Trophoblast cell (in vitro differentiated cells and primary cell): Measurements from ENCODE around the gene COASY.

Experiments used
- DNase-seq, 2 donors: peaks; one replicate each; pipeline ENCODE4 v3.0.0-alpha.2; 2016
- H2AFZ ChIP-seq: 2 replicates; pipeline ENCODE4 v1.6.1; 2013; ENCODE audit warnings: low read length, moderate library complexity, mild to moderate bottlenecking; ENCODE audit not compliant: insufficient read depth, poor library complexity
- H2AK5ac ChIP-seq: 2 replicates; pipeline ENCODE4 v1.6.1; 2013; ENCODE audit warnings: mild to moderate bottlenecking, low read length
- H2BK120ac ChIP-seq: 2 replicates; pipeline ENCODE4 v1.6.1; 2013; ENCODE audit warnings: low read length, mild to moderate bottlenecking, moderate library complexity; ENCODE audit not compliant: insufficient read depth, poor library complexity
- H2BK12ac ChIP-seq: 2 replicates; pipeline ENCODE4 v1.6.1; 2013; ENCODE audit warnings: mild to moderate bottlenecking, low read length, moderate library complexity
- H2BK5ac ChIP-seq: 2 replicates; pipeline ENCODE4 v1.6.1; 2013; ENCODE audit warnings: low read length, low read depth, moderate library complexity, mild to moderate bottlenecking; ENCODE audit not compliant: poor library complexity
- H3K14ac ChIP-seq: 2 replicates; pipeline ENCODE4 v1.6.1; 2013; ENCODE audit warnings: mild to moderate bottlenecking, low read length
- H3K18ac ChIP-seq: 2 replicates; pipeline ENCODE4 v1.6.1; 2013; ENCODE audit warnings: mild to moderate bottlenecking, low read length
- H3K23ac ChIP-seq: 2 replicates; pipeline ENCODE4 v1.6.1; 2013; ENCODE audit warnings: low read length
- H3K27ac ChIP-seq: 2 replicates; pipeline ENCODE4 v1.5.1; 2013; ENCODE audit warnings: low read depth, mild to moderate bottlenecking, inconsistent platforms, low read length, moderate library complexity
- H3K27me3 ChIP-seq: 2 replicates; pipeline ENCODE4 v1.6.1; 2013; ENCODE audit warnings: inconsistent platforms, mild to moderate bottlenecking, low read length, moderate library complexity; ENCODE audit not compliant: insufficient read depth
- H3K36me3 ChIP-seq, 2 experiments: 1 replicate in 1 of 2; 2 replicates in 1 of 2; pipeline ENCODE4 v1.6.1; 2013; ENCODE audit warnings: low read length in 2 of 2, mild to moderate bottlenecking in 2 of 2, moderate library complexity in 1 of 2; ENCODE audit not compliant: insufficient read depth in 2 of 2, control insufficient read depth in 1 of 2
- H3K4ac ChIP-seq: 2 replicates; pipeline ENCODE4 v1.6.1; 2013; ENCODE audit warnings: low read depth, mild to moderate bottlenecking, low read length, moderate library complexity
- H3K4me1 ChIP-seq, 2 experiments: 1 replicate in 1 of 2; 2 replicates in 1 of 2; pipeline ENCODE4 v1.6.1; 2013; ENCODE audit warnings: low read length in 2 of 2, mild to moderate bottlenecking in 2 of 2, moderate library complexity in 1 of 2; ENCODE audit not compliant: insufficient read depth in 2 of 2, control insufficient read depth in 1 of 2
- H3K4me2 ChIP-seq: 2 replicates; pipeline ENCODE4 v1.6.1; 2013; ENCODE audit warnings: inconsistent platforms, mild to moderate bottlenecking, low read length, moderate library complexity
- H3K4me3 ChIP-seq: 2 replicates; pipeline ENCODE4 v1.5.1; 2013; ENCODE audit warnings: mild to moderate bottlenecking, low read depth, low read length, inconsistent platforms
- H3K79me1 ChIP-seq: one replicate; pipeline ENCODE4 v1.6.1; 2013; ENCODE audit warnings: low read length
- H3K79me2 ChIP-seq: 2 replicates; pipeline ENCODE4 v1.6.1; 2013; ENCODE audit warnings: low read length, mild to moderate bottlenecking; ENCODE audit not compliant: control insufficient read depth, insufficient read depth, poor library complexity
- H3K9ac ChIP-seq: 2 replicates; pipeline ENCODE4 v1.6.1; 2013; ENCODE audit warnings: mild to moderate bottlenecking, low read length
- H3K9me3 ChIP-seq: 2 replicates; pipeline ENCODE4 v1.6.1; 2013; ENCODE audit warnings: low read depth, mild to moderate bottlenecking, control low read depth, inconsistent platforms, low read length; ENCODE audit not compliant: insufficient read depth
- H4K12ac ChIP-seq: 2 replicates; pipeline ENCODE4 v1.6.1; 2013; ENCODE audit warnings: low read depth, mild to moderate bottlenecking, low read length, moderate library complexity
- H4K8ac ChIP-seq: 2 replicates; pipeline ENCODE4 v1.6.1; 2013; ENCODE audit warnings: low read depth, mild to moderate bottlenecking, low read length, moderate library complexity
- H4K91ac ChIP-seq: one replicate; pipeline ENCODE4 v1.6.1; 2013; ENCODE audit warnings: low read depth, mild to moderate bottlenecking, low read length, moderate library complexity
- WGBS: extraction: QIAGEN DNeasy Blood & Tissue Kit; methylation state at CpG from one replicate; pipeline ENCODE4 v1.1.7; 2013; ENCODE audit warnings: missing lambda C conversion rate; ENCODE audit not compliant: insufficient read length, insufficient coverage; ENCODE audit errors: extremely low coverage; 5-methylcytosine and 5-hydroxymethylcytosine counted together

COASY gene

DNA sequence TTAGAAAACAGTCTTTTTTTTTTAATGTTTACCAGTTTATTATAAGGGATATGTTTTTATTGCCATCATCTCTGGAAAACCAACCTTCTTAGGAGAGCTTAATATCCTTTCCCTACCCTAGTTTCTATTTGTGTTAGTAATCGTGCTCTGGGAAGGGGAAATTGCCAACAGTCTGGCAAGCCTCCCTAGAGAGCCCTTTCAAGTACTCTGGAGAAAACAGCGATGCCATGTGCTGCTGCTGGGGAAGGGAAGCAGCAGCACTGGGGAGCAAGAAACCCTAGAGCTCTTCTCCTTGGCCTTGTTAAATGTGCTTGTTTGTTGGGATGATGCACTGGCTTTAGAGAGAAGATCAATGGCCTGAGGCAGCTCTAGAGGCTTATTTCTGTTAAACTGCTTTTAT is 37.0 kb downstream of the COASY start:
- Histone ChIP-seq H3K9ac (no peak overlapping the region), H2AFZ (no peak overlapping the region), H3K23ac (no peak overlapping the region), H3K4me1 (no peaks in the 10 kb centered on the region), H4K8ac (no peak overlapping the region), H4K12ac (no peak overlapping the region), H3K4me3 (no peak overlapping the region), H4K91ac (no peak overlapping the region), H3K4me2 (no peak overlapping the region), H3K14ac (no peak overlapping the region), H3K9me3 (no peaks in the 10 kb centered on the region), H3K36me3 (peaks cover 0 to 5% of the 10 kb centered on the region in 2 experiments), H3K79me2 (no peaks in the 10 kb centered on the region), H2BK120ac (no peak overlapping the region), H3K18ac (no peak overlapping the region), H2BK12ac (no peak overlapping the region), H3K27ac (no peak overlapping the region), H3K4ac (no peak overlapping the region), H3K79me1 (no peaks in the 10 kb centered on the region), H2AK5ac (no peak overlapping the region), H3K27me3 (no peaks in the 10 kb centered on the region), H2BK5ac (no peak overlapping the region)
- WGBS, result no CpG with 5 or more reads among the region's 2 CpGs
- no peak for DNase-seq

DNA sequence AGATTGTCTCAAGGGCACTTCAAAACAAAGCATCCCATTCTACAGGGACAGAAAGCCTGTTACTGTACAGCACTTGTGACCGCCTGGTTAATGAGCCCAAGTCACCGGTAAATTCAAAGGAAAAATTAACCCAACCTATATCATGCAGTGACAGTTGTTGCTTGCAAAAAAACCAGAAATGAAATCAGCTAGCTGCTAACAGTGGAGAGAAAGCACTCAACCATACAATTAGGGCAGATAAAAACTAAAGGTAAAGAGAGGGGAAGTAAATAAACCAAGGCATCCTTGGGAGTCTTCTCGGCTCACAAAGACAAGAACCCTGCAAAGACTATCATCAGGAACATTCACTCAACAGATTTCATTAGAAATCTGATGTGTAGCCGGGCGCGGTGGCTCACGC is 41.4 kb downstream of the COASY start:
- no peak overlapping the region for H2BK120ac ChIP-seq
- no peak overlapping the region for H3K18ac ChIP-seq
- no peak overlapping the region for H4K12ac ChIP-seq
- H3K9me3 ChIP-seq, result no peaks in the 10 kb centered on the region
- H3K4me2 ChIP-seq, result no peak overlapping the region
- no CpG with 5 or more reads among the region's 7 CpGs for WGBS
- no peak overlapping the region for H3K23ac ChIP-seq
- peaks cover 0 to 3% of the 10 kb centered on the region in 2 experiments for H3K4me1 ChIP-seq
- no peak overlapping the region for H2BK5ac ChIP-seq
- H4K8ac ChIP-seq, result no peak overlapping the region
- H3K4ac ChIP-seq, result no peak overlapping the region
- peaks cover 0 to 5% of the 10 kb centered on the region in 2 experiments for H3K36me3 ChIP-seq
- H3K14ac ChIP-seq, result no peak overlapping the region
- no peaks in the 10 kb centered on the region for H3K79me1 ChIP-seq
- no peak overlapping the region for H3K4me3 ChIP-seq
- H4K91ac ChIP-seq, result no peak overlapping the region
- H2BK12ac ChIP-seq, result no peak overlapping the region
- H2AFZ ChIP-seq, result no peak overlapping the region
- DNase-seq, result no peak
- no peak overlapping the region for H3K9ac ChIP-seq
- H3K27me3 ChIP-seq, result no peaks in the 10 kb centered on the region
- H3K27ac ChIP-seq, result no peak overlapping the region
- H2AK5ac ChIP-seq, result no peak overlapping the region
- no peaks in the 10 kb centered on the region for H3K79me2 ChIP-seq

DNA sequence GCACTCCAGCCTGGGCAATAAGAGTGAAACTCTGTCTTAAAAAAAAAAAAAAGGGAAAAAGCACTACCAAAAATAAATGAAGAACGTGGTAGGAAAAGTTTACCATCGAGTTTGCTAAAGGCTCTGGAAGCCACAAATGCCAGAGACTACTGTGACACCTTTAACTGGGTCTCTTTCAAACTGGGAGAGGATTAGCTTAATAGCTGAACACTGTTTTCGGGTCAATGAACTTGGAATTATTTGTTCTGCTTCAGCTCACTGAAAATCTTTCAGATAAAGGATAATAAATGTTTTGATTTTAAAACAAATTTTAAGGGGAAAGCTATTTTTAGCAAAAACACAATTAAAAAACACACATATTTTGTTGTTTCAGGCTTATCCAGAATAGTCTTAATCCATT is 45.8 kb downstream of the COASY start:
- Histone ChIP-seq H3K79me2 (peaks cover 8% of the 10 kb centered on the region), H3K36me3 (peaks cover 7 to 10% of the 10 kb centered on the region in 2 experiments), H3K23ac (no peak overlapping the region), H3K27me3 (no peaks in the 10 kb centered on the region), H3K9ac (no peak overlapping the region), H2AK5ac (no peak overlapping the region), H4K8ac (no peak overlapping the region), H3K4me2 (peak overlapping the region; percentile 90), H3K4ac (peak overlapping the region; percentile 66), H3K4me1 (peaks cover 0 to 5% of the 10 kb centered on the region in 2 experiments), H2AFZ (no peak overlapping the region), H4K12ac (no peak overlapping the region), H2BK12ac (no peak overlapping the region), H4K91ac (no peak overlapping the region), H3K18ac (no peak overlapping the region), H3K27ac (no peak overlapping the region), H3K79me1 (peaks cover 8% of the 10 kb centered on the region), H2BK120ac (no peak overlapping the region), H3K9me3 (no peaks in the 10 kb centered on the region), H3K4me3 (no peak overlapping the region), H2BK5ac (no peak overlapping the region), H3K14ac (no peak overlapping the region)
- no CpG with 5 or more reads among the region's 3 CpGs for WGBS
- DNase-seq, result no peak

DNA sequence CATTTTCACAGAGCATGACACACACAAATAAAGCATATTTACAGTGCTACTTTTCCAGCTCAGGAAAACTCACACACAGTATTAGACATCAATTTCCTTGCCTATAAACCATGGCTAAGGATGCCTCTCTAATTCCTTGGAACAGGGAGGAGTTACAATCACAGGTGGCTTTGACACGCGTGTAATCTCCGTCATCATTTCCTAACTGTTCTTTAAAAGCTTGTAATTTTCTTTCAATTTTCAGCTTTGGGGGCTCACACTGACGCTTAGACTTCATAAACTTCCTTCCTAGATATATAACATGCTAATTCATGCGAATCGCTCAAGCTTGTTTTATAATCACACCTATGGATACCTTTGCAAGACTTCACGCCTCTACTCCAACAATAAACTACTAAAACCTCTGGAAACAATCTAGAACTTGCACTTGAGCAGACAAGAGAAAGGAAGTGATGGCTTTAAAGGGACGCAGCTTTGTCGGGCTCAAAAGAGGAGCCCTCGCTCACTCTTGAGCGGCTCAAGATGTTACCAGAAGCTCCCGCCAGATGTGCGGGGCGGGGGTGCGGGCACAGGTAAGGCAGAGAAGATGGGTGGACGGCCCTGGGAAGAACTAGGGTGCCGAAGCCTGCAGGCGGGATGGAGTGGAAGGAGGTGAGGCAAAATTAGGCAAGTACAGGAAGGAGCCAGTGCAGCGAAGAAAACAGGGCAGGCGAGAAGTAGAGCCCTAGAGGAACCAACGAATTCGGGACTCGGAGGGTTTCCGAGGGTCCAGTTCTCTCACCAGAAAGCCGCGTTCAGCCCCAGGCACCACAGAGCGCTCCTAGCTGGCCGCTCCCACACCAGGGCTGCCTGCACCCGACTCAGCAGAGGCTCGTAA is 46.6 kb downstream of the COASY start:
- H3K4ac ChIP-seq, result peak overlapping the region; percentile 77
- H2AFZ ChIP-seq, result peak overlapping the region; percentile 38
- H3K79me1 ChIP-seq, result peaks cover 8% of the 10 kb centered on the region
- H3K18ac ChIP-seq, result peak overlapping the region; percentile 79
- H4K12ac ChIP-seq, result peak overlapping the region; percentile 84
- H3K36me3 ChIP-seq, result peaks cover 13 to 17% of the 10 kb centered on the region in 2 experiments
- H3K79me2 ChIP-seq, result peaks cover 8% of the 10 kb centered on the region
- H2BK12ac ChIP-seq, result no peak overlapping the region
- WGBS, result no CpG with 5 or more reads among the region's 30 CpGs
- peak overlapping the region; percentile 50 for H2BK120ac ChIP-seq
- H3K9ac ChIP-seq, result peak overlapping the region; percentile 97
- peaks cover 0 to 5% of the 10 kb centered on the region in 2 experiments for H3K4me1 ChIP-seq
- H4K8ac ChIP-seq, result peak overlapping the region; percentile 89
- H4K91ac ChIP-seq, result peak overlapping the region; percentile 84
- peak overlapping the region; percentile 67 for H3K27ac ChIP-seq
- peak overlapping the region; percentile 70 for H3K14ac ChIP-seq
- no peaks in the 10 kb centered on the region for H3K9me3 ChIP-seq
- H3K4me3 ChIP-seq, result peak overlapping the region; percentile 97
- peak overlapping the region; percentile 51 for H2BK5ac ChIP-seq
- no peaks in the 10 kb centered on the region for H3K27me3 ChIP-seq
- peak overlapping the region; percentile 90 for H3K4me2 ChIP-seq
- peak in 1 of 2 donors; percentile 26 for DNase-seq
- H3K23ac ChIP-seq, result peak overlapping the region; percentile 66
- H2AK5ac ChIP-seq, result peak overlapping the region; percentile 45
